Breast epithelium (tissue), 4 donors: ENCODE results near the gene GPSM1. TPM values are rescaled to one million over a fixed set of nuclear protein-coding genes. Genes with fewer than 3 reads are reported as not detected.

Experiments
- DNase-seq, 2 donors: peaks; one replicate each; pipeline ENCODE4 v3.0.0-alpha.2; 2019; ENCODE audit warnings: low spot score in 2 of 2
- H3K27ac ChIP-seq, 2 donors: fragments of 200-600 bp; sonication (generic) in 1 of 2; one replicate each; pipeline ENCODE4 v1.5.1; 2016 to 2019; ENCODE audit warnings: mild to moderate bottlenecking in 1 of 2
- H3K27me3 ChIP-seq, 2 donors: fragments of 200-600 bp; sonication (generic) in 1 of 2; one replicate each; pipeline versions ENCODE4 v1.5.1 to v1.6.0; 2017 to 2019; ENCODE audit warnings: control low read depth in 1 of 2, mild to moderate bottlenecking in 1 of 2
- H3K36me3 ChIP-seq: fragments of 200-600 bp; one replicate; pipeline ENCODE4 v1.5.1; 2019
- H3K4me1 ChIP-seq, 2 donors: fragments of 200-600 bp; sonication (generic); one replicate each; pipeline ENCODE4 v1.5.1; 2016 to 2019; ENCODE audit warnings: control low read depth in 1 of 2
- H3K4me3 ChIP-seq, 3 donors: fragments of 200-600 bp; sonication (generic); 1 replicate in 2 of 3; 2 replicates in 1 of 3; pipeline ENCODE4 v1.5.1; 2016 to 2019; ENCODE audit warnings: mild to moderate bottlenecking in 3 of 3, moderate library complexity in 2 of 3
- H3K9me3 ChIP-seq, 2 donors: fragments of 200-600 bp; sonication (generic) in 1 of 2; one replicate each; pipeline ENCODE4 v1.5.1; 2016 to 2019; ENCODE audit warnings: control low read depth in 1 of 2
- POLR2A ChIP-seq: fragments of 450-650 bp; IDR thresholded peaks from one replicate; pipeline ENCODE4 v1.6.1; 2016; ENCODE audit warnings: antibody characterized with exemption, mild to moderate bottlenecking, moderate library complexity
- POLR2AphosphoS5 ChIP-seq, 3 donors: sonication (generic); formaldehyde crosslinking; IDR thresholded peaks; one replicate each; pipeline ENCODE4 v1.6.1; 2017; ENCODE audit warnings: antibody characterized with exemption in 3 of 3
- intact Hi-C: fragments of 100-400 bp; cut with DNase I; formaldehyde crosslinking; loops from one replicate; pipeline ENCODE4 v1.15.1; 2023; ENCODE audit warnings: low total_unique reads
- total RNA-seq, 3 donors: library from RNA; depleted of rRNA; stranded (reverse); fragments of >200 nt; gene quantifications; one replicate each; pipeline ENCODE4 v1.1.0, GENCODE V29; 2016
- TF ChIP-seq, protein P1 (sequence below), 3 donors: fragments of 450-650 bp; IDR thresholded peaks; one replicate each; pipeline ENCODE4 v1.5.1; 2016 to 2017; ENCODE audit warnings: antibody characterized with exemption in 3 of 3, mild to moderate bottlenecking in 3 of 3, moderate library complexity in 3 of 3

Gene GPSM1
- total RNA-seq, 3 donors from 2014 or later, result 5.6 to 19.0 (median 8.6) TPM

DNA sequence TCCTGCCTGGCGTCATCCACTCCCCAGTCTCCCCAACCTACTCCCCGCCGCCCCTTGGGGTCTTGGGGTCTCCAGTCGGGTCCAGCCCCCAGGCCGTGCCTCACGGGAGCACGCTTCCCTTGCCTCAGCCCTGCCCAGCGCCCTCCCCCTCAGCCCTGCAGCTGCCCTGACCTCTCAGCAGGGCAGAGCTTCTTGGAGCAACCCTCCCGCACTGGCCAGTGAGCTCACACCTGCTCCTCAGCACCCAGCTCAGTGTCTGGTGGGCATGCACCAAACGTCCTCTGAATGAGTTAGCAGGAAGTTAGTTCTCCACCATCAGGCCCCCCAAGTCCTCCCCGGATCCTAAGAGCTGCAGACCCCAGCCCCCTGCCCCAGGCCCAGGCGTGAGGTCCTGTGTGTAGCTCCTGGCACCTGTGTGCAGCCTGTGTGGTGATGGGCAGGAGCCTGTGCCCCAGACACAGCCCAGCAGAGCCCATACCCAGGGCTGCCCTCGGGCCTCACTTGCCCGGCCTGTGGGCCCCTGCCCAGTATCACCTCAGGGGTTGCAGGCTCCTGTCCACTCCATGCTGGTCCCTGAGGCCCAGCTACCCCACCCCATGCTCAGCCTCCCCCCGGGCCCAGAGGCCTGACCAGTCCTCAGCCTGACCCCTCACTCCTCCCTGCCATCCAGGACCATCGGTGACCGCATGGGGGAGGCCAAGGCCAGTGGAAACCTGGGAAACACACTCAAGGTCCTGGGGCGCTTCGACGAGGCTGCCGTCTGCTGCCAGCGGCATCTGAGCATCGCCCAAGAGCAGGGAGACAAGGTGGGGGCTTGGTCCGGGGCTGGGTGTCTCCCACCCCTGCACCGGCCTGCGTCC is 8.2 kb downstream of the GPSM1 start:
- no peak for DNase-seq
- Histone ChIP-seq H3K27me3 (no peaks in the 10 kb centered on the region), H3K27ac (peak overlapping the region in 1 of 2 donors; percentile 19), H3K36me3 (no peaks in the 10 kb centered on the region), H3K9me3 (no peaks in the 10 kb centered on the region), H3K4me3 (no peak overlapping the region), H3K4me1 (no peaks in the 10 kb centered on the region)
- intact Hi-C loops, result loop anchor here (2.0 kb wide), 1 partner anchor 45 kb away; no protein-coding TSS in a partner anchor
- TF ChIP-seq POLR2A, result no peak
- no peak for TF ChIP-seq POLR2AphosphoS5 (IDR thresholded peaks at IDR 0.05)
- TF ChIP-seq, protein P1, sequence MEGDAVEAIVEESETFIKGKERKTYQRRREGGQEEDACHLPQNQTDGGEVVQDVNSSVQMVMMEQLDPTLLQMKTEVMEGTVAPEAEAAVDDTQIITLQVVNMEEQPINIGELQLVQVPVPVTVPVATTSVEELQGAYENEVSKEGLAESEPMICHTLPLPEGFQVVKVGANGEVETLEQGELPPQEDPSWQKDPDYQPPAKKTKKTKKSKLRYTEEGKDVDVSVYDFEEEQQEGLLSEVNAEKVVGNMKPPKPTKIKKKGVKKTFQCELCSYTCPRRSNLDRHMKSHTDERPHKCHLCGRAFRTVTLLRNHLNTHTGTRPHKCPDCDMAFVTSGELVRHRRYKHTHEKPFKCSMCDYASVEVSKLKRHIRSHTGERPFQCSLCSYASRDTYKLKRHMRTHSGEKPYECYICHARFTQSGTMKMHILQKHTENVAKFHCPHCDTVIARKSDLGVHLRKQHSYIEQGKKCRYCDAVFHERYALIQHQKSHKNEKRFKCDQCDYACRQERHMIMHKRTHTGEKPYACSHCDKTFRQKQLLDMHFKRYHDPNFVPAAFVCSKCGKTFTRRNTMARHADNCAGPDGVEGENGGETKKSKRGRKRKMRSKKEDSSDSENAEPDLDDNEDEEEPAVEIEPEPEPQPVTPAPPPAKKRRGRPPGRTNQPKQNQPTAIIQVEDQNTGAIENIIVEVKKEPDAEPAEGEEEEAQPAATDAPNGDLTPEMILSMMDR (IDR thresholded peaks at IDR 0.05), result no peak

- no peak for DNase-seq
- H3K4me3 ChIP-seq, result no peak overlapping the region
- H3K36me3 ChIP-seq, result no peaks in the 10 kb centered on the region
- intact Hi-C loops, result loop anchor here (2.0 kb wide), 1 partner anchor 46 kb away; no protein-coding TSS in a partner anchor
- H3K9me3 ChIP-seq, result no peaks in the 10 kb centered on the region
- no peak for TF ChIP-seq POLR2A
- TF ChIP-seq, protein P1 (IDR thresholded peaks at IDR 0.05), result no peak
- TF ChIP-seq POLR2AphosphoS5 (IDR thresholded peaks at IDR 0.05), result no peak
- H3K4me1 ChIP-seq, result no peaks in the 10 kb centered on the region
- H3K27me3 ChIP-seq, result no peaks in the 10 kb centered on the region
- H3K27ac ChIP-seq, result peak overlapping the region in 1 of 2 donors; percentile 30
Observed at GRCh38 chr9:136336156-136336870, 9.0 kb downstream of the GPSM1 start.

GRCh38 chr9:136336881-136337280 is 9.5 kb downstream of the GPSM1 start:
- TF ChIP-seq POLR2AphosphoS5 (IDR thresholded peaks at IDR 0.05) (no peak), POLR2A (no peak)
- TF ChIP-seq, protein P1 (IDR thresholded peaks at IDR 0.05), result no peak
- Histone ChIP-seq H3K4me3 (no peak overlapping the region), H3K9me3 (no peaks in the 10 kb centered on the region), H3K4me1 (no peaks in the 10 kb centered on the region), H3K36me3 (no peaks in the 10 kb centered on the region), H3K27me3 (no peaks in the 10 kb centered on the region), H3K27ac (peak overlapping the region in 1 of 2 donors; percentile 30)
- intact Hi-C loops, result loop anchor here (2.0 kb wide), 1 partner anchor 46 kb away; no protein-coding TSS in a partner anchor
- DNase-seq, result no peak

- Histone ChIP-seq H3K27ac (no peak overlapping the region), H3K4me3 (no peak overlapping the region), H3K4me1 (no peaks in the 10 kb centered on the region), H3K36me3 (no peaks in the 10 kb centered on the region), H3K27me3 (no peaks in the 10 kb centered on the region), H3K9me3 (no peaks in the 10 kb centered on the region)
- TF ChIP-seq, protein P1 (IDR thresholded peaks at IDR 0.05), result no peak
- TF ChIP-seq POLR2AphosphoS5 (IDR thresholded peaks at IDR 0.05) (no peak), POLR2A (no peak)
- intact Hi-C loops, result loop anchor here (2.0 kb wide), 1 partner anchor 47 kb away; no protein-coding TSS in a partner anchor
- DNase-seq, result no peak
Observed at GRCh38 chr9:136337416-136338395, 10.4 kb downstream of the GPSM1 start.
